Measurements from ENCODE around the gene FBXO2.

DNA sequence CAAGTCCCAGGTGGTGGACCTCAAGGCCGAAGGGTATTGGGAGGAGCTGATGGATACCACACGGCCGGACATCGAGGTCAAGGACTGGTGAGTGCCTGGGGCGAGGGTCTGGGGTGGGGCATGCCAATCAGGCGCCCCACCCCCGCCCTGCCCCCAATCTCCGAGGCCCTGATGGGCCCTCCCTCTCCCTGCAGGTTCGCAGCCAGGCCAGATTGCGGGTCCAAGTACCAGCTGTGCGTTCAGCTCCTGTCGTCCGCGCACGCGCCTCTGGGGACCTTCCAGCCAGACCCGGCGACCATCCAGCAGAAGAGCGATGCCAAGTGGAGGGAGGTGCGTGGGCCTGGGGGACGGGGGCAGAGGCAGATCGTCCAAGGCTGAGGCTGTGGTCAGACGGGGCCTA lies 4.3 kb upstream of the FBXO2 start:
- TF ChIP-seq, protein P1, sequence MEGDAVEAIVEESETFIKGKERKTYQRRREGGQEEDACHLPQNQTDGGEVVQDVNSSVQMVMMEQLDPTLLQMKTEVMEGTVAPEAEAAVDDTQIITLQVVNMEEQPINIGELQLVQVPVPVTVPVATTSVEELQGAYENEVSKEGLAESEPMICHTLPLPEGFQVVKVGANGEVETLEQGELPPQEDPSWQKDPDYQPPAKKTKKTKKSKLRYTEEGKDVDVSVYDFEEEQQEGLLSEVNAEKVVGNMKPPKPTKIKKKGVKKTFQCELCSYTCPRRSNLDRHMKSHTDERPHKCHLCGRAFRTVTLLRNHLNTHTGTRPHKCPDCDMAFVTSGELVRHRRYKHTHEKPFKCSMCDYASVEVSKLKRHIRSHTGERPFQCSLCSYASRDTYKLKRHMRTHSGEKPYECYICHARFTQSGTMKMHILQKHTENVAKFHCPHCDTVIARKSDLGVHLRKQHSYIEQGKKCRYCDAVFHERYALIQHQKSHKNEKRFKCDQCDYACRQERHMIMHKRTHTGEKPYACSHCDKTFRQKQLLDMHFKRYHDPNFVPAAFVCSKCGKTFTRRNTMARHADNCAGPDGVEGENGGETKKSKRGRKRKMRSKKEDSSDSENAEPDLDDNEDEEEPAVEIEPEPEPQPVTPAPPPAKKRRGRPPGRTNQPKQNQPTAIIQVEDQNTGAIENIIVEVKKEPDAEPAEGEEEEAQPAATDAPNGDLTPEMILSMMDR (IDR thresholded peaks at IDR 0.05) = no peak
- TF ChIP-seq POLR2AphosphoS5 (IDR thresholded peaks at IDR 0.05; ENCODE audit: low read depth, low read length) = no peak
- TF ChIP-seq REST (IDR thresholded peaks at IDR 0.05; ENCODE audit: insufficient read depth in 1 of 2, low read depth in 2 of 2, low read length in 1 of 2) = no peak
